ENCODE data around the gene TSFM.

The TSFM gene

DNA sequence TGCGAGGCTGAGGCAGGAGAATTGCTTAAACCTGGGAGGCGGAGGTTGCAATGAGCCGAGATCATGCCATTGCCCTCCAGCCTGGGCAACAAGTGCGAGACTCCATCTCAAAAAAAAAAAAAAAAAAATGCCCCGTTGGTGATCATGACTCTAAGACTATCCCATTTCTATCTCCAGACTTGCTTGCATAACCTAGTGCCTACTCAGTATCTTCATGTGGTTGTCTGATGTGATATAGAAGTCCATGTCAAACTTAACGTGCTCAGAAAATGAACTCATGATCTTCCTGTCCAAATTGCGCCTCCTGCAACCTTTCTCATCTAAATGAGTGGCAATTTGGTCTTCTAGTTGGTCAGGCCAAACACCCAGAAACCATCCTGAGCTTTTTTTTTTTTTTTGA lies 4.7 kb upstream of the TSFM start:
- Histone ChIP-seq H3K36me3 (ENCODE audit: control insufficient read depth, insufficient read depth, low read length) (no peaks in the 10 kb centered on the region), H3K4me3 (replicated peaks; ENCODE audit: low read depth, low read length) (no peak overlapping the region), H3K27me3 (replicated peaks; ENCODE audit: control insufficient read depth, insufficient read depth, low read length) (no peaks in the 10 kb centered on the region)
- TF ChIP-seq, protein P1, sequence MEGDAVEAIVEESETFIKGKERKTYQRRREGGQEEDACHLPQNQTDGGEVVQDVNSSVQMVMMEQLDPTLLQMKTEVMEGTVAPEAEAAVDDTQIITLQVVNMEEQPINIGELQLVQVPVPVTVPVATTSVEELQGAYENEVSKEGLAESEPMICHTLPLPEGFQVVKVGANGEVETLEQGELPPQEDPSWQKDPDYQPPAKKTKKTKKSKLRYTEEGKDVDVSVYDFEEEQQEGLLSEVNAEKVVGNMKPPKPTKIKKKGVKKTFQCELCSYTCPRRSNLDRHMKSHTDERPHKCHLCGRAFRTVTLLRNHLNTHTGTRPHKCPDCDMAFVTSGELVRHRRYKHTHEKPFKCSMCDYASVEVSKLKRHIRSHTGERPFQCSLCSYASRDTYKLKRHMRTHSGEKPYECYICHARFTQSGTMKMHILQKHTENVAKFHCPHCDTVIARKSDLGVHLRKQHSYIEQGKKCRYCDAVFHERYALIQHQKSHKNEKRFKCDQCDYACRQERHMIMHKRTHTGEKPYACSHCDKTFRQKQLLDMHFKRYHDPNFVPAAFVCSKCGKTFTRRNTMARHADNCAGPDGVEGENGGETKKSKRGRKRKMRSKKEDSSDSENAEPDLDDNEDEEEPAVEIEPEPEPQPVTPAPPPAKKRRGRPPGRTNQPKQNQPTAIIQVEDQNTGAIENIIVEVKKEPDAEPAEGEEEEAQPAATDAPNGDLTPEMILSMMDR (IDR thresholded peaks at IDR 0.05; ENCODE audit: insufficient read depth, low read length, poor library complexity, severe bottlenecking), result no peak
- DNase-seq (ENCODE audit: extremely low read depth, insufficient read length), result no peak

DNA sequence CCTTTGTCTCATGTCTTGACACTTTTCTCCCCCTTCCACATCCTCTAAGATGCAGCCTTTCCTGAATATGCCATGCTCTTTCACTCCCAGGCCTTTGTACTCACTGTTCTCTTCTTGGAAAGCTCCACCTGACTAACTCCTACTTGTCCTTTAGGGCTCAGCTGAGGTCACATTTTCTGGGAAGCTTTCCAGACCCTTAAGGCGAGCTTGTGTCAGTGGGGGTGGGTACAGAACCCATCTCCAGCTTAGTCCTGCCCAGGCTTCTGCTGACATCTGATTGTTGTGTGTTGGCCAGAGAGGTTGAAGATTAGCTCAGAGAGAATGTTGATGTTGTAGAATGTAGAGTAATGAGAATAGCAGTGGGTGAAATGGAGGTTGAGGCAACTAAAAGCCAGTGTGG lies 2.9 kb upstream of the TSFM start:
- no peaks in the 10 kb centered on the region for H3K27me3 ChIP-seq (replicated peaks; ENCODE audit: control insufficient read depth, insufficient read depth, low read length)
- no peaks in the 10 kb centered on the region for H3K36me3 ChIP-seq (ENCODE audit: control insufficient read depth, insufficient read depth, low read length)
- DNase-seq (ENCODE audit: extremely low read depth, insufficient read length), result no peak
- H3K4me3 ChIP-seq (replicated peaks; ENCODE audit: low read depth, low read length), result no peak overlapping the region
- TF ChIP-seq, protein P1 (IDR thresholded peaks at IDR 0.05; ENCODE audit: insufficient read depth, low read length, poor library complexity, severe bottlenecking), result no peak

DNA sequence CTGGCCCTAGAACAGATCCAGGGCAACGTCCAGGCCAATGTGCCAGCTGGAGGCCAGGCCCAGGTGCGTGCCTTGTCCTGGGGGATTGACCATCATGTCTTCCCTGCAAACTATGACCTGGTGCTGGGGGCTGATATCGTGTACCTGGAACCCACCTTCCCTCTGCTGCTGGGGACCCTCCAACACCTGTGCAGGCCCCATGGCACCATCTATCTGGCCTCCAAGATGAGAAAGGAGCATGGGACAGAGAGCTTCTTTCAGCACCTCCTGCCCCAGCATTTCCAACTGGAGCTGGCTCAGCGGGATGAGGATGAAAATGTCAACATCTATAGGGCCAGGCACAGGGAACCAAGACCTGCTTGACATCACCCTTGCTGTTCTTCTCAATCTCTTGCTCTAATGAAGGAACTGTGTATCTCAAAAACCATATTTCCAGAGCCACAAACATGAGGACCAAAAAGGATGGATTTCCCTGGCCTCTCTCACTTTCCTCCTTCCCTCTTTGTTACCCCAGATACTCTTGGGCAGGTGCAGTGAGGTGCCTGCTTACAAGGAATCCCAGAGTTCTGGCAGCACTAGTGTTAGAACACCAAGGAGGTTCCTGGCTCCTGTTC lies 2.2 kb upstream of the TSFM start:
- TF ChIP-seq, protein P1 (IDR thresholded peaks at IDR 0.05; ENCODE audit: insufficient read depth, low read length, poor library complexity, severe bottlenecking), result no peak
- no peak for DNase-seq (ENCODE audit: extremely low read depth, insufficient read length)
- Histone ChIP-seq H3K36me3 (ENCODE audit: control insufficient read depth, insufficient read depth, low read length) (no peaks in the 10 kb centered on the region; the same call in 1 of the 2 replicates), H3K4me3 (replicated peaks; ENCODE audit: low read depth, low read length) (no peak overlapping the region), H3K27me3 (replicated peaks; ENCODE audit: control insufficient read depth, insufficient read depth, low read length) (no peaks in the 10 kb centered on the region)

DNA sequence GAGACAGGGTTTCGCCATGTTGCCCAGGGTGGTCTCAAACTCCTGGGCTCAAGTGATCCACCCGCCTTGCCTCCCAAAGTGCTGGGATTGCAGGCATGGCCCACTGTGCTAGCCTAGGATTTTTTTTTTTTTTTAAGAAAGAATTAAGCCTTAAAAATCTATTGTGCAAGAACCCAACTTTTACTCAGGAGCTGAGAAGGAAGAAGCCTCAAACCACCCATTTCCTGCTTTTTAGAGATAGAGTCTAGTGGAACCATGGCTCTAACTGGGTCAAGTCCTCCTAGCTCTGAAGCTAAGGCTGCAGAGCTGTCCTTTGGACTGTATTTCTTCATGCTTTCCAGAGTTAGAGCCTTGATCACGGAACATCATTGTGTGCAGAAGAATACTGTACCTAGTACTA lies 1.3 kb upstream of the TSFM start:
- TF ChIP-seq, protein P1 (IDR thresholded peaks at IDR 0.05; ENCODE audit: insufficient read depth, low read length, poor library complexity, severe bottlenecking), result no peak
- no peak for DNase-seq (ENCODE audit: extremely low read depth, insufficient read length)
- H3K36me3 ChIP-seq (ENCODE audit: control insufficient read depth, insufficient read depth, low read length), result peaks cover 2% of the 10 kb centered on the region; the same call in 1 of the 2 replicates
- H3K4me3 ChIP-seq (replicated peaks; ENCODE audit: low read depth, low read length), result no peak overlapping the region
- H3K27me3 ChIP-seq (replicated peaks; ENCODE audit: control insufficient read depth, insufficient read depth, low read length), result no peaks in the 10 kb centered on the region

DNA sequence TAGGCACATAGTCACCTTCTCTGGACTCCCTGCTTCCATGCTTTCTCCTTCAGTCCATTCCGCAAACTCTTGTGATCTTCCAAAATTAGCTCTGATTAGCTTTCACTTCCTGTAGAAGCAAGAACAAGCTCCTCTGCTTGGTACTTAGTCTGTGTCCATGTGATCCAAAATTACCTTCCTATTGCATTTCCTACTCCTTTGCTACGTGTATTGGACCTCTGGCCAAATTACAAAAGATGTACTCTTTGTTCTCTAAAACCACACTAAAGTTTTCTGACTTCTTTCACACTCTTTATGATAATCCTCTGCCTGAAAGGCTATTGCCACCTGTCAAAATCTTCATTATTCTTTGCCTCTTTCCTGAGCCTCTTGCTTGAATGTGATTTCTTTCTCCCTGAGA lies 786 bp upstream of the TSFM start:
- H3K36me3 ChIP-seq (ENCODE audit: control insufficient read depth, insufficient read depth, low read length), result peaks cover 2% of the 10 kb centered on the region; the same call in 1 of the 2 replicates
- H3K4me3 ChIP-seq (replicated peaks; ENCODE audit: low read depth, low read length), result no peak overlapping the region
- H3K27me3 ChIP-seq (replicated peaks; ENCODE audit: control insufficient read depth, insufficient read depth, low read length), result no peaks in the 10 kb centered on the region
- no peak for DNase-seq (ENCODE audit: extremely low read depth, insufficient read length)
- TF ChIP-seq, protein P1 (IDR thresholded peaks at IDR 0.05; ENCODE audit: insufficient read depth, low read length, poor library complexity, severe bottlenecking), result no peak

DNA sequence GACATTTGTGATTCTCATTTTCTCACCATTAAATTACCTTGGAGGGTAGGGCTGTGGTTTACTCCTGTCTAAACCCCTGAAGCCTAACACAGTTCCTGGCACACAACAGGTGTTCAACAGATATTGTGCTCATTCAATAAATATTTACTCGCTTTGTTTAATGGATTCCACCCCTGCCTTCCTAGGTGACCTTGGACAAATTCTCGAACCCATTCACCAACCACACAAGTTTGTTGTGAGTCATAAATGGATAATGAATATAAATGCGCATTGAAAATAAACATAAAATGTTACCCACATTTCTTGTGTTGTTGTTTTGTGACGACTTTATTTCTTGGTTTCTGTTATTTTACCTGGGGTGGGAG lies 362 bp upstream of the TSFM start:
- Histone ChIP-seq H3K36me3 (ENCODE audit: control insufficient read depth, insufficient read depth, low read length) (peaks cover 4% of the 10 kb centered on the region; the same call in 1 of the 2 replicates), H3K27me3 (replicated peaks; ENCODE audit: control insufficient read depth, insufficient read depth, low read length) (no peaks in the 10 kb centered on the region), H3K4me3 (replicated peaks; ENCODE audit: low read depth, low read length) (no peak overlapping the region)
- DNase-seq (ENCODE audit: extremely low read depth, insufficient read length), result no peak
- TF ChIP-seq, protein P1 (IDR thresholded peaks at IDR 0.05; ENCODE audit: insufficient read depth, low read length, poor library complexity, severe bottlenecking), result no peak
